HG02798 (cell line): ENCODE data around the gene UPK3B.
"Not testable (repeated sequence)": the region's sequence is repeated elsewhere in the genome, so short reads cannot be mapped to it uniquely, and the experiment has no call there.

Source experiments
- ATAC-seq: cut with Tn5 transposase; IDR thresholded peaks from one replicate; pipeline ENCODE4 v1.9.1; 2021; ENCODE audit warnings: mild to moderate bottlenecking; ENCODE audit not compliant: unreplicated experiment, poor library complexity

Gene UPK3B

DNA sequence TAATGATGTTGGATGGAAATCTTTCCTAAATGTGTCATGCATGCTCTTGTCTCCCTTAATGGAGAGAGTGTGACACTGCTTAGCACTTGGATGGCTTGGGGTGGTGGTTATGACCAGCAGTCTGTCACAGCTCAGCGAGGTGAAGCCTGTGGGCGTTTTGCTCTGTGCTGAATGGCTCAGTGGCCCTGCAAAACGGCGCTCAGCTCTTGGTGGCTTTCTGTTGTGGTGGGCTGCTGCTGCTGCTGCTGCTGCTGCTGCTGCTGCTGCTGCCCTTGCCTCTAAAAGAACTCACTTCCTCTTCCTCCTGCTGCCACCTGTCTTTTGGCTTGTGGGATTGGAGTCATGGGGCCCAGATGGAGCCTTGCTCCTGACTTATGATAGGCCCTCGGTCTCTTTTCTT lies 23.7 kb upstream of the UPK3B start:
- ATAC-seq: peak; percentile 99

DNA sequence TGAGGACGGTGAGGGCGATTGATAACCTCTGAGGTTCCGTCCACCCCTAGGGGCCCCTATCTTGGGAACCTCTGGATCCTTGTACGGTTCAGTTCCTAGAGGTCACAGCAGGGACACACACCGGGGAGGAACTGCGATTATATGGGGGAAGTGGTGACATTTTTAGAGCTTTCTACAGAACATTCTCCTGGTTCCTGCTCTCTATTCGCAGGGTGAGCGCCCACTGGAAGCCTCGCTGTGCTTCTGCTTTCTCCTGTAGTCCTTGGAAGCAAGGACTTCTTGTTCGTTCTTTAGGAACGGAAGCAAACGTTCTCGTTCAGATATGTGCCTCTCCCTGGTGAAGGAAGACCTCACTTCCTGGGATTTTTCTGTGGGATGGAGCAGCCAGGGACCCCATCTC lies 22.4 kb upstream of the UPK3B start:
- ATAC-seq: not testable (repeated sequence)

DNA sequence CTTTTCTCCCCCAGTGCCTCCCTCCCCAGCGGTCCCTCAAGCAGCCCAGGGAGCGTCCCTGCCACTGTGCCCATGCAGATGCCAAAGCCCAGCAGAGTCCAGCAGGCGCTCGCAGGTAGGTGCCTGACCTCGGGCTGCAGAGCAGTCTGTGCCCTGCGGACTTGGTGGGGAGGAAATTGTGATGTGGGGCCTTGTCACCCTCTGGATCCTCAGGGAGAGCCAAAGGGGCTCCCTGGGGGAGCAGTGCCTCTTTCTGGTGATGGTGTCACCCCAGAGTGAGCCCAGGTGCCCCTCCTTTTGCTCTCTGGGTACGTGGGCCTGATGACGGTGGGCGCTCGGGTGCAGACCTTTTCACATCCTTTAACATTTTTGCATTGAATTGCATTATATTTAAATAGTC lies 18.2 kb upstream of the UPK3B start:
- not testable (repeated sequence) for ATAC-seq

DNA sequence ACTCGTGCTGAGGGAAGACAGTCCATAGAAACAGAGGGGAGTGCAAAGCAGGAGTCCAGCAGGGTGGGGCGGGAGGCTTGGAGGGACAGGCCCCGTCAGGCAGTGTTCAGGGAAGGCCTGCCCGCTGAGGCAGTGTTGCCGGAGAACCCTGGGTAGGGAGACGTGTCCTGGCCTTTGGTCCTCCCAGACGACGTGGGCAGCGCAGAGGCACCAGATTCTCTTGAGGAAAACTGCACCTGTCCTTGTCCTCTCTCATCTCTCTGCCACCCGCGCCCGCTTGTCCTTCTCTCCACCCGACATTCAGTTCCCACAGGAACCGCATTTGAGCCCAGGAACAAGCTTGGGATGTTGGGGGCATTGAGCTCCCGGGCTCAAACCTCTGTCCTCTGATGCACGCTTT lies 14.6 kb upstream of the UPK3B start:
- ATAC-seq: not testable (repeated sequence)

DNA sequence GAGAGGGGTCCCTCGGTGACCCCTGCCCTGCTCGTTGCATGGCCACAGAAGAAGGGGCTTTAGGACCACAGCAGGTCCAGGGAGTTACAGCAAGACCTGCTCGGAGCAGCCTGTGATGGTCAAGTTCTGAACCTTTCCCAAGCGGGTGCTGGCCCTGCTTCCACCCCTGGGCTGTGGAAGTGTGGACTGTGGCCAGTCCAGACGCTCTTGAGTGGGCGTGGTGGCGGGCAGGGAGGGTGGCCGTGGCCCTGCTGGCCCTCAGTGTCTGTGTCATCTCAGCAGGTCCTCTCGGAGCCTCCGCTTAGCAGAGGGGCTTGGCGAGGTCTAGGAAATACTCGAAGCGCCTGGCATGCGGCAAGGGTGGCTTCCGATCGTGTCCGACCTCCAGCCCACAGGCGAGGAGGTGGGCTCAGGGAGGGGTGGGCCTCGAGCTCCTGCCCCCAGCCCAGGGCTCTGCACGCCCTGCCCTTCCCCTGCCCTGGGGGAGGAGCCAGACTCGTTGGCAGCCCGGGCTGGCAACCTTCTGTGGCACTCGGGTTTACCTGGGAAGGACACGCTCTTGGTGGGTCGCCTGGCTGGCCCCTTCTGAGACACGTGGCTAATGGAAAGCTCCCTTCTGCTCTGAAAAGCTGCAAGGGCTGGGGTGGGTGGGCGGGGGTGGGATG lies 12.3 kb upstream of the UPK3B start:
- ATAC-seq: not testable (repeated sequence)

DNA sequence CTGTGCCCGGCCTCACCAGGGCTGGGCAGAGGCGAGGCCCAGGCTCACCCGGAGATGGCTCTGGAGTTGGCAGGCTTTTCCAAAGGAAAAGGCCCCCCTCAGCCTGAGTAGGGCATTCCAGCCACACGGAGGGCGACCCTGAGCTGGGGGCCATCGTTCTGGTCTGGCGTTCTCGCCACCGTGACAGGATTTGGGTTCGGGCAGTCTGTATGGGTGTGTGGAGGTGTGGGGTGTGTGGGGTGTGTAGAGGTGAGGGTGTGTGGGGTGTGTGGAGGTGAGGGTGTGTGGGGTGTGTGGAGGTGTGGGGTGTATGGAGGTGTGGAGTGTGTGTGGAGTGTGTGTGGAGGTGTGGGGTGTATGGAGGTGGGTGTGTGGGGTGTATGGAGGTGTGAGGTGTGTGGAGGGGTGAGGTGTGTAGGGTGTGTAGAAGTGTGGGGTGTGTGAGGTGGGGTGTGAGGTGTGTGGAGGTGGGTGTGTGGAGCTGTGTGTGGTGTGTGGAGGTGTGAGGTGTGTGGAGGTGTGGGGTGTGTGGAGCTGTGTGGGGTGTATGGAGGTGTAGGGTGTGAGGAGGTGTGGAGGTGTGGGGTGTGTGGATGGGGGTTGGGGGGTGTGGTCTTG lies 11.7 kb upstream of the UPK3B start:
- ATAC-seq: not testable (repeated sequence)

DNA sequence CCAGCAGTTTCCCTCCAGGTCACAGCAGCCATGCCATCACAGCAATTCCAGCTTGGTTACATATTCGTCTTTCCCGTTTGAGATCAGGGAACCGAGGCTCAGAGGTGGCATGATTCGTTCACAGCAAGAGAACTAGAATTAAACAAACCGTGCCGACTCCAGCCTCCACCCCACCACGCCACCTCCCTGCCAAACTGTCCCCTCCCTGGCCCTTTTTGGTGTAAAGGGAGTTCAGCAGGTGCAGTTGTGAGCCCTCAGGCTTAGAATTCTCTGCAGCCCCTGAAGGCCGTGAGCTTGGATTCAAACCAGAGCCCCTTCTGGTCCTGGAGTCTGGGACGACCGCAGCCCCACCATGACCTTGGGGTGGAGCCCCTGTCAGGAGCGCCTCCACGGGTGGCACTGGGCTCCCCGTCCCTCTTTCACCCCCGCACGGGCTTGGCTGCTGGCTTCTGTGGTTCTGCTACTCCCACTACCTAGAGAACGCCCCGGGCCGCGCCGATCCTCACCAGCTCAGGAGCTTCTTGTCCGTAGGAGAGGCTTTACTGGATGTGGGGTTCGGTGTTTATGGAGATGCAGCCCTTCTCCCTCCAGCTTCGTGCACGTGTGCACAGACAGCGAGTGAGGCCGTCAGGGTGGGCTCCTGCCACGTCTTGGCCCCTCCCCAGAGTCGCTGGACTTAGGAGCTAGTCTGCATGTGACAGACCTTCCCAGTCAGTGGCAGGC lies 11.0 kb upstream of the UPK3B start:
- ATAC-seq: not testable (repeated sequence)

DNA sequence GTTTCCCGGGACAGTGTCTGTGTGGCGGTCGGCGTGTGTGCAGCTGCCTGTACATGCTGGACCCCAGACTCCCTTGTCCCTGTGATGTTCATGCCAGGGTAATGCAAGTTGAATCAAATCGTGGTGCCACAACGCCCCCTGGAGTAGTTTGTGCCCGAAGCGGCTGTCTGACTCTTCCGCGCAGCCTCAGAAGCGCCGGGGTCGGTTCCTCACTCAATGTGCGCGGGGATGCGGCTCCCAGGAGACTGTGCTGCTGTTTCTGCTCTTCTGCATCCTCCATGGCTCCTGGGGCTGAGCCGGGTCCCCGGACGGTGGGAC lies 10.5 kb upstream of the UPK3B start:
- not testable (repeated sequence) for ATAC-seq

DNA sequence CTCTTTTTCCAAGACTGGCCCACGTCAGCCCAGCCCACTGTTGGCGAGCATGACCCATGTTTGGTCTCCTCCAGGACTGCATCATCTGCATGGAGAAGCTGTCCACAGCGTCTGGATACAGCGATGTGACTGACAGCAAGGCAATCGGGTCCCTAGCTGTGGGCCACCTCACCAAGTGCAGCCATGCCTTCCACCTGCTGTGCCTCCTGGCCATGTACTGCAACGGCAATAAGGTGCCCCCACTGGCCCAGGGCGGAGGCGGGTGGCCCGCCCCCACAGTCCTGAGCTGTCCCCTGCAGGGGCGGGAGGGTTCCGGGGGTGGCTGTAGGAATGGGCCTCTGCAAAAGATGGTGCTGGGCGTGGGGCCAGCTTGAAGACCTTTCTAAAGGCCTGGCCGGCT lies 8.1 kb upstream of the UPK3B start:
- ATAC-seq: not testable (repeated sequence)

DNA sequence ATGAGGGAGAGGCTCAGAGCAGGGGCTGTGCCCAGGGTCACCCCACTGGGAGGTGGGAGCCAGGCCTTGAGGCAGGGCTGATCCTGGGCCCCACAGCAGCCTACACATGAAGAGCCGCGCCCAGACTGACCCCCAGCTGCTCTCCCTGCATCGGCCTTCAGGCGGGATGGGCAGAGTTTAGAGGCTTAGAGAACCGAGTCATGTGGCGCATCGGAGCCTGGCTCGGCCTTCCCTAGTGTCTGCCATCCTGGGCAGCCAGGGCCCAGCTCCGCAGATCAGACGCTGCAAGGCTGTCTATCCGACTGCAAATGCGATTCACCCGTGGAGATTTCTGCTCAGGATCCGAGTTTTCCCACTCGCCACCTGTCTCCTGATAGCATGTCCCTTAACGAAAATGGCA lies 7.5 kb upstream of the UPK3B start:
- ATAC-seq: not testable (repeated sequence)

DNA sequence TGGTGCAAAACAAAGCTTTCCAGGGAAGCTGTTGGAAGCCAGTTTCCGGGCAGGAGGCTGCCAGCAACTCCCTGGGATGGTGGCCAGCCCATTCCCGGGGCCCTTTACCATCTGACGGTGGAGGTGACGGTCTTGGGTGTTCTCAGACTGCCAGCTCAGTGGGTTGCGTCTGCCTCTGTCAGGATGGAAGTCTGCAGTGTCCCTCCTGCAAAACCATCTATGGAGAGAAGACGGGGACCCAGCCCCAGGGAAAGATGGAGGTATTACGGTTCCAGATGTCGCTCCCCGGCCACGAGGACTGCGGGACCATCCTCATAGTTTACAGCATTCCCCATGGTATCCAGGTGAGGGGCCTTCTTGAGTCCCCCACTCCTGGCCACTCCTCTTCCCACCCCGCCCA lies 7.1 kb upstream of the UPK3B start:
- not testable (repeated sequence) for ATAC-seq

DNA sequence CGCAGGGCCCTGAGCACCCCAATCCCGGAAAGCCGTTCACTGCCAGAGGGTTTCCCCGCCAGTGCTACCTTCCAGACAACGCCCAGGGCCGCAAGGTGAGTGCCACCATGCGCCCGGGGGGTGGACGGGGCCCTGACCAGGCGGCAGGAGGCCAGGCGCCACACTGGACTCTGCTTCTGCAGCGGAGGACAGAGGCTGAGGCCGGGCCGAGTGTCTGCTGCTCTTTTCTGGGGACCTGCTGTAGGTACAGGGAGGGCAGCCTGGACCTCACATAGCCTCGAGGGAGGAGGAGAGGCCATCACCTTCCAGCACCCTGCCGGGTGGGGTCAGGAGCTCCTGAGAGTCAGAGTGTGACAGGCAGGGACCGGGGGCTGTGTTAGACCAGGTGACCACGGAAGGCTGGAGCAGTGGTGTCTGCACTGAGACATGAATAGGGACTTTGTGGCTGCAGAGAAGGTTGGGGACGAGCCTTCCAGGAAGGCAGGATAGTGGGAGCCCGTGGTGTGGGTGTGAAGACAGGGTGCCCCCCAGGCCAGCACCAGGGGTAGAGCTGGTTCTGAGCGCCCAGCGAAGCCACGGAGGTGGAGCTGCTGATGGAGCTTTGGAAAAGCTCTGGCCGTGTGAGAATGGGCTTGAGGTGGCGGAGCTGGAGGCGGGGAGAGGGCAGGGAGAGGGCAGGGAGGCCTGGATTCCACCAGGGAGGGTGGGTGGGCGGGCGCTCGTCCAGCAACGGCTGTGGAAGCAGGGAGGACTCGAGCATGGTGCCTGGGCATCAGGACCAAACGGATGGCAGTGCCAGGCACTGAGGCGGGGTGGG lies 5.8 kb upstream of the UPK3B start:
- not testable (repeated sequence) for ATAC-seq

DNA sequence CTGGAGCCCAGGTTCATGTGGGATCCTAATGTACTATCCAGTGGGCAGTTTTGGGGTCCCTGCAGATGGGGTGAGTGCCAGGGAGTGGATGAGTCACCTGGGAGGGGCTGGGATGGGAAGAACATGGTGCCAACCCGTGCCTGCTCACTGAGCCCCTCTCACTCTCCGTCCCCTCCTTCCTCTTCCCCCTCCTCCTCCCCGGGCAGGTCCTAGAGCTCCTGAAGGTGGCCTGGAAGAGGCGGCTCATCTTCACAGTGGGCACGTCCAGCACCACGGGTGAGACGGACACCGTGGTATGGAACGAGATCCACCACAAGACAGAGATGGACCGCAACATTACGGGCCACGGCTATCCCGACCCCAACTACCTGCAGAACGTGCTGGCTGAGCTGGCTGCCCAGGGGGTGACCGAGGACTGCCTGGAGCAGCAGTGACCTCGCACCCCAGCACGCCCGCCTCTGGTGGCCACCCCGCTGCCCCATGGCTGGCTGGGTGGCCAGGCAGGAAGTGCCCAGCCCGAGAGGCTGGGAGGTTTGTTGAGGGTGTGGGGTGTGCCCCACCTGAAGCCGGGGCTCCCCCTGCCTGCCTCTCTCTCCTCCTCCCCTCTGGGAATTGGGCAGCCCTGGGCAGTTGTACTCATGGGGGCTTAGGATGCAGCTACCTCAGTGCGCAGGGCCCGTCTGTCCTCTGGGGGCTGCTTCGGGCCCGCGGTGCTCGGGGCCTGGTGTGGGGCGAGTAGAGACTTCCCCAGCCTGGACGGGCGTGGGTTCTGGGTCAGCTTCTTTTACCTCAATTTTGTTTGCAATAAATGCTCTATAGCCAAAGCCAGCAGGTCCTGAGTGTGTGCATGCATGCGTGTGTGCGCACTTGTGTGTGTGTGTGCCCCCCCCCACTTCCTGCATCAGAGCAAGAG lies 4.9 kb upstream of the UPK3B start:
- ATAC-seq: no peak

DNA sequence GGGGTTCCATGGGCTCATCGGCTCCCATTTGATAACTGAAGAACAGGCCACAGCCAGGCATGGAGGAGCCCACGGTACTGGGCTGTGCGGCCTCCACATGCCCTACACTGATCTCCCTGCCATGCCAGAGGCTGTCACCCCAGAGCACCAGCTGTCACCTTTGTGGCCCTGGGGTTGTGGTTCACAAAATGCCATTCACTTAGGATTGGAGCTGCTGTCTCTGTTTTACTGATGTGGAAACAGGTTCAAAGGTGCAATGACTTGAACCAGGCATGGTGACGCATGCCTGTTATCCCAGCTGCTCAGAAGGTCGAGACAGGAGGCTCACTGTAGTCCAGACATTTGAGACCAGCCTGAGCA lies 4.3 kb upstream of the UPK3B start:
- no peak for ATAC-seq

DNA sequence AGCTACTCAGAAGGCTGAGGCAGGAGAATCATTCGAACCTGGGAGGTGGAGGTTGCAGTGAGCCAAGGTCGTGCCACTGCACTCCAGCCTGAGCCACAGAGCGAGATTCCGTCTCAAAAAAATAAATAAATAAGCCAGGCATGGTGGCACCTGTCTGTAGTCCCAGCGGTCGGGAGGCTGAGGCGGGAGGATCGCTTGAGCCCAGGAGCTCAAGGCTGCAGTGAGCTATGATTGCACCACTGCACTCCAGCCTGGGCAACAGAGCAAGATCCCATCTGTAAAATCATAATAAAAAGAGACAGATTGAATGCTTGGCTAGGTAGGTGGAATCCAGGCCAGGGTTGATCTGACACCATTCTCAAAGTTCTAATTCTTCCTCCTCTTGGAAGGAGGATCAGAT lies 3.7 kb upstream of the UPK3B start:
- not testable (repeated sequence) for ATAC-seq

DNA sequence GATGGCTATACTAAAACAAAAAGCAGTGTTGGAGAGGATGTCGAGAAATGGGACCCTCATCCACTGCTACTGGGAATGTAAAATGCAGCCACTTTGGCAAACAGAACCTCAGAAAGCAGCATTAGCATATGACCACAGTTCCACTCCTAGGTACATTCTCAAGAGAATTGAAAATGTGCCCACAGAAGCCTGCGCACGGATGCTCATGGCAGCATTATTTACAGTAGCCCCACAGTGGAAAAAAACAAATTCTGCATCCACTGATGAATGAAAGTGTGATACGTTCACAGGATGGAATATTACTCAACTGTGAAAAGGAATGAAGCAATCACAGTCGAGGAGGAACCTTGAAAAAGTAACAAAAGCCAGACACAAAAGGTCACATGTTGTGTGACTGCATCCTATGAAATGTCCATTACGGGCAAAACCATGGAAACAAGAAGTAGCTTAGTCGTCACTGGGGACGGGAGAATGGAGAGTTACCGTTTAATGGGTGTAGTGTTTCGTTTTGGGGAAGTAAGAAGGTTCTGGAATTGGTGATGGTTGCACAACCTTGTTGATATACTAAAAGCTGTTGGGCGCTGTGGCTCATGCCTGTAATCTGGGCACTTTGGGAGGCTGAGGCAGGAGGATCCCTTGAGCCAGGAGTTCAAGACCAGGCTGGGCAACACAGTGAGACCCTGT lies 2.5 kb upstream of the UPK3B start:
- no peak for ATAC-seq

DNA sequence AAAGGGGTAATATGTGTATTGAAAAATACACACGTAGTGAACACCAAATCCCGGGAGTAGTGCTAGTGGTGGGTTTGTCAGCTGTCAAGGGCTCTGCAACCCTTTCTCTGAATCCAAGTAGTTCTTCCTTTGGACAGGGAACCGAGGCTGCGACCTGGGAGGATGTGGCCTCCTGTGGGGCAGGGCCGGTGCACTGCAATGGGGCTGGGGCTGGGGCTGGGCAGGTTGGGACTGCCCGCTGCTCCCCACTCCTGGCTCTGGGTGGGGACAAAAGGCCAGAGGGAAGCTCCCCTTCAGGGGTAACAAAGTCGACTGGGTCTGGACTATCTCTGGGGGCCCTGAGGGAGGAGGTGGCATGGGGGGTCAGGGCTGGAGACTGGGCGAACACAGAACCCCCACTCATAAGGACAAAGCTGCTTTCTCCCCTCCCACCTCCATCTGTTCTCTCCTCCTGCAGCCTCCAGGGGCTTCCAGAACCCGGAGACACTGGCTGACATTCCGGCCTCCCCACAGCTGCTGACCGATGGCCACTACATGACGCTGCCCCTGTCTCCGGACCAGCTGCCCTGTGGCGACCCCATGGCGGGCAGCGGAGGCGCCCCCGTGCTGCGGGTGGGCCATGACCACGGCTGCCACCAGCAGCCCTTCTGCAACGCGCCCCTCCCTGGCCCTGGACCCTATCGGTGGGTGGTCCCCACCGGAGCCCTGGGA lies 1.0 kb downstream of the UPK3B start:
- not testable (repeated sequence) for ATAC-seq

DNA sequence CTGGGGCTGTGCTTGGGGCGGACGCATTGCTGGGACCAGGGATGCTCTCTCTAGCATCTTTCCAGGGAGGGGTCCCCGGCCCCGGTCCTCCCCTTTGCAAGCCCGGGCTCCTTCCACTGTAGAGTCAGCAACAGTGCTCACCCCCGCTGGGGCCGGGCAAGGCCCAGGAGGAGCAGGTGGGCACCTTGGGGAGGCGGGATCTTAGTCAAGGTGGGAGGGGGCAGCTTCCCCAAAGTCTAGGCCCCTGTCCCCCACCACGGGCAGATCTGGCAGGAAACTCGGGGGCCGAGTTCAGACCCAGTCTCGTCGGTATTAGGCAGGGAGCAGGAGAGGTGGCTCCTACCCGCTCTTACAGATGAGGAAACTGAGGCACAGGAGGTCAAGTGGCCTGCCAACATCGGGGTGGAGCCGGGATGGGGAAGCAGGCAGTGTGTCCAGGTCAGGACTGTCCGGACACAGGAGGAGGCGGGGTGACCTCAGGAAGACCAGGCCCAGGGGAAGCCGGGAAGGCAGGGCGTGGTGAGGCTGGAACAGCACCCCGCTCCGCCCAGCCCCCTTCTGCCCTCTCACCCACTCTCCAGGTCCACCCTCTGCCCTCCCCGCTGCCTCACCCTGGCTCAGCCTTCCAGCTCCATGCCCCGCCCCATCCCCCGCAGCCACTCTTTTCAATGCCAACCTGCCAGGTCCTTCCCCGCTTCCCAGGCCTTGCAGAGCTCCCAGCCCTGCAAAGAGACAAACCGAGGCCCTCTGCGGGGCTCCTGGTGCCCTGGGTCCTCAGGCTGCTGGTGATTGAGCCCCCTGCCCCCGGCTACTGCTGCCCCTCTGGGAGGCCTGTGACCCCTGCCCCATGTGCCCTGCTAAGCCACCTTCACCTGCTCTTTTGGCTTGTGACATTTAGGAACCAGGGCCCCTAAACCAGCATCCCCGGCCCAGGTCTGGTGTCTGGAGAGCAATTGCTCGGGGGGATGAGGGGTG lies 1.8 kb downstream of the UPK3B start:
- ATAC-seq: not testable (repeated sequence)
